ENCODE measurements around the gene PHLDA3. TPM values are rescaled to one million over a fixed set of nuclear protein-coding genes. Genes with fewer than 3 reads are reported as not detected.

The PHLDA3 gene
- total RNA-seq, 2 donors from 2014 or later, result 25.2 to 48.8 TPM

DNA sequence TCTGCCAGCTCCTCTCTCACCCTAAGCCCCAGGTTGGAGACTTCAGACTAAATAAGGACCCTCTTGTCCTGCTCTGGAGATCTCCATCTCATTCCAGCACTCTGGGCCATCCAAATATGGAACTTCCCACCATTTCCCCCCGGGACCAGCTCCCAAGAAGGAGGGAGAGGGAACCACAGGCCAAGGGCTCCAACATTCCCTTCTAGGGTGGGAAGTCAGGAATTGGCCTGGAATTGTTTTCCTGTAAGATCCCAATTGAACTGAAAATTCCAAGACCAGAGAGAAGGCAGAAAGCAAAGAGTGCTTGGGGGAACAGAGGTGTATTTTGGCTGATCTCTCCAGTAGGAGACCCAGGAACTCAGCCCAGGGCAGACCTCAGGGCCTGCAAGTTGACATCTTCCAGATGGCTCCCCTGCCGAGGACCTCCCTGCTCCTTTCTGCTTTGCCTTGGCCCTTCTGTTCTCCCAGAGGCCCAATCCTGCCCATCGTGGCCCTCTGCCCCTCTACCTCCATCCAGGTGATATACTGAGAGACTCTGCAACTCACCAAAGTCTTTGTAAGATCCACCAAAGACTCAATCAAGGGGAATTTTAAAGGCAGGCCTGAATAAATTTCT is 23.0 kb upstream of the PHLDA3 start:
- Histone ChIP-seq H3K36me3 (replicated peaks in 1 of 2; ENCODE audit: insufficient read depth in 1 of 2, low read depth in 2 of 2) (peaks cover 0 to 6% of the 10 kb centered on the region in 2 donors), H3K4me1 (peaks cover 48% of the 10 kb centered on the region), H3K27me3 (no peaks in the 10 kb centered on the region), H3K4me3 (no peak overlapping the region), H3K27ac (no peak overlapping the region), H3K9me3 (no peaks in the 10 kb centered on the region)
- DNase-seq (no peak), ATAC-seq (no peak)
- intact Hi-C loops (cut with DNase I), result no loop called here
- TF ChIP-seq, protein P1, sequence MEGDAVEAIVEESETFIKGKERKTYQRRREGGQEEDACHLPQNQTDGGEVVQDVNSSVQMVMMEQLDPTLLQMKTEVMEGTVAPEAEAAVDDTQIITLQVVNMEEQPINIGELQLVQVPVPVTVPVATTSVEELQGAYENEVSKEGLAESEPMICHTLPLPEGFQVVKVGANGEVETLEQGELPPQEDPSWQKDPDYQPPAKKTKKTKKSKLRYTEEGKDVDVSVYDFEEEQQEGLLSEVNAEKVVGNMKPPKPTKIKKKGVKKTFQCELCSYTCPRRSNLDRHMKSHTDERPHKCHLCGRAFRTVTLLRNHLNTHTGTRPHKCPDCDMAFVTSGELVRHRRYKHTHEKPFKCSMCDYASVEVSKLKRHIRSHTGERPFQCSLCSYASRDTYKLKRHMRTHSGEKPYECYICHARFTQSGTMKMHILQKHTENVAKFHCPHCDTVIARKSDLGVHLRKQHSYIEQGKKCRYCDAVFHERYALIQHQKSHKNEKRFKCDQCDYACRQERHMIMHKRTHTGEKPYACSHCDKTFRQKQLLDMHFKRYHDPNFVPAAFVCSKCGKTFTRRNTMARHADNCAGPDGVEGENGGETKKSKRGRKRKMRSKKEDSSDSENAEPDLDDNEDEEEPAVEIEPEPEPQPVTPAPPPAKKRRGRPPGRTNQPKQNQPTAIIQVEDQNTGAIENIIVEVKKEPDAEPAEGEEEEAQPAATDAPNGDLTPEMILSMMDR (IDR thresholded peaks at IDR 0.05), result no peak
- TF ChIP-seq POLR2A (IDR thresholded peaks at IDR 0.05), result no peak
- WGBS, 2 donors, result 72 to 85% methylated on average over 3 of the region's 3 CpGs

GRCh38 chr1:201490708-201491131 is 21.7 kb upstream of the PHLDA3 start:
- DNase-seq, result no peak
- no peak for ATAC-seq
- Histone ChIP-seq H3K36me3 (replicated peaks in 1 of 2; ENCODE audit: insufficient read depth in 1 of 2, low read depth in 2 of 2) (peaks cover 0 to 8% of the 10 kb centered on the region in 2 donors), H3K9me3 (no peaks in the 10 kb centered on the region), H3K27me3 (no peaks in the 10 kb centered on the region), H3K4me3 (no peak overlapping the region), H3K27ac (no peak overlapping the region), H3K4me1 (peaks cover 39% of the 10 kb centered on the region)
- WGBS, 2 donors, result 37 to 48% methylated on average over 3 of the region's 3 CpGs
- no peak for TF ChIP-seq POLR2A (IDR thresholded peaks at IDR 0.05)
- TF ChIP-seq, protein P1 (IDR thresholded peaks at IDR 0.05), result no peak
- intact Hi-C loops (cut with DNase I), result no loop called here

- intact Hi-C loops (cut with DNase I), result no loop called here
These were observed 20.8 kb upstream of the PHLDA3 start for GRCh38 chr1:201489643-201490261.

DNA sequence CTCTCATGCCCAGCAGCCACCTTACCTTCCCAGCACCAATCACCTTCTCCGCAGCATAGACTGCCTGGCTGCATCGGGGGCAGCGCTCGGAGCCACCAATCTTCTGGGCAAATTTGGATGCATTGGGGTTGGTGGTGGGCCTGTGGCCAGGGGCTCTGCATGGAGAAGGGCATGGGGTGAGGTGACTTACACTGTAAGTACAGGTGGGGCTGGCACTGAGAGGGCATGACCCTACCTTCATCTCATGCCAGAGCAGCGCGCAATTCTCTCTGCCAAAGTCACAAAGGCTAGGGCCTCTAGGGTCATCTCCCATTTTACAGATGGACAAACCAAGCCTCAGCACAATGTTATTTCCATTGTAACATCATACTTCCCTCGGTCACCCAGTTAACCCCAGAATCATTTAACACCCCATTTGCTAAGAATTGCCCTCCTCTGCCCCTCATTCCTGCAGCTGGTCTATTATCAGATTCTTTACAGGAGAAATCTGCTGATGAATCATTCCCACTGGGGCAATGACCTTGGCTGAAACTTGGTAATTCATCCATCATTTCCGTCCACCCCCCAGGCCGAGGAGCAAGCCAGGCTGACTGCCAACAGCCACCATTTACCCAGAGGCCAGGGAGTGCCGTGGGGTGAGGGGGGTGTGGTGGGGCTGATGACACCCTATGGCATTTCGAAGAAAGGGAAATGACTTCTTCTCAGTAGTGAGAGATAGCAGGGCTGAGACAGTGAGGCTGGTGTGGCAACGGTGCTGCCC is 20.0 kb upstream of the PHLDA3 start:
- H3K27me3 ChIP-seq, result no peaks in the 10 kb centered on the region
- DNase-seq (peak; percentile 62 to 73 (median 70)), ATAC-seq (peak; percentile 77)
- intact Hi-C loops (cut with DNase I), result no loop called here
- H3K27ac ChIP-seq, result peak overlapping the region in 3 of 4 donors; percentile 45 to 59 (median 47)
- H3K4me1 ChIP-seq, result peaks cover 22% of the 10 kb centered on the region
- TF ChIP-seq POLR2A (IDR thresholded peaks at IDR 0.05), result no peak
- TF ChIP-seq, protein P1 (IDR thresholded peaks at IDR 0.05), result no peak
- 66 to 69% methylated on average over 12 of the region's 12 CpGs for WGBS, 2 donors
- no peak overlapping the region for H3K4me3 ChIP-seq
- peaks cover 0 to 11% of the 10 kb centered on the region in 2 donors for H3K36me3 ChIP-seq (replicated peaks in 1 of 2; ENCODE audit: insufficient read depth in 1 of 2, low read depth in 2 of 2)
- no peaks in the 10 kb centered on the region for H3K9me3 ChIP-seq

More at GRCh38 chr1:201489643-201490261, 20.8 kb upstream of the PHLDA3 start:
- WGBS, 2 donors, result 89 to 91% methylated on average over 6 of the region's 6 CpGs
- H3K4me1 ChIP-seq, result peaks cover 30% of the 10 kb centered on the region
- TF ChIP-seq, protein P1 (IDR thresholded peaks at IDR 0.05), result no peak
- no peak for TF ChIP-seq POLR2A (IDR thresholded peaks at IDR 0.05)
- H3K9me3 ChIP-seq, result no peaks in the 10 kb centered on the region
- H3K36me3 ChIP-seq (replicated peaks in 1 of 2; ENCODE audit: insufficient read depth in 1 of 2, low read depth in 2 of 2), result peaks cover 0 to 7% of the 10 kb centered on the region in 2 donors
- no peaks in the 10 kb centered on the region for H3K27me3 ChIP-seq
- DNase-seq, result no peak
- H3K27ac ChIP-seq, result peak overlapping the region in 3 of 4 donors; percentile 45 to 59 (median 47)
- no peak for ATAC-seq
- no peak overlapping the region for H3K4me3 ChIP-seq
